ENCODE measurements around the gene DUSP28. TPM values are rescaled to one million over a fixed set of nuclear protein-coding genes. Genes with fewer than 3 reads are reported as not detected.

Gene DUSP28
- total and polyA plus RNA-seq, 2 of the 8 experiments (the other 6 are each of a cell fraction or from before 2014, with no cell fraction given) = 2.1 to 2.3 TPM

- ChIA-PET POLR2A (ENCODE audit: partially characterized antibody) (interaction anchor here (0.8 kb wide), 1 partner anchor 32 kb away, joined by 3 read pairs; no protein-coding TSS in a partner anchor), CTCF (ENCODE audit: partially characterized antibody) (interaction anchor here (1.1 kb wide), 2 partner anchors 8 to 11 kb away, joined by 3 read pairs; no protein-coding TSS in a partner anchor)
- H4K5ac ChIP-seq (ENCODE audit: insufficient read length, low read depth, low read length) = no peak overlapping the region
- no peak overlapping the region for H3K27ac ChIP-seq (ENCODE audit: low read depth, low read length)
- no peak overlapping the region for H3K4me2 ChIP-seq (ENCODE audit: insufficient read depth in 1 of 2, low read depth in 2 of 2, low read length in 2 of 2)
- H4K8ac ChIP-seq (ENCODE audit: extremely low read depth, insufficient read depth, low read length) = no peak overlapping the region
- H3K4ac ChIP-seq (replicated peaks; ENCODE audit: insufficient read length, low read depth, low read length) = no peak overlapping the region
- H3K27me3 ChIP-seq (replicated peaks in 1 of 4; ENCODE audit: control insufficient read depth in 3 of 4, extremely low read depth in 1 of 4, insufficient read depth in 3 of 4, low read length in 3 of 4) = 0 out of 7 replicates have a peak, but pooled peaks cover 0 to 2% (median 0%) of the 10 kb centered on the region in 4 experiments
- no peak overlapping the region for H3K14ac ChIP-seq (ENCODE audit: insufficient read length)
- H3K18ac ChIP-seq (ENCODE audit: extremely low read depth, low read length) = no peak overlapping the region
- H3K79me2 ChIP-seq (ENCODE audit: control insufficient read depth in 1 of 2, insufficient read depth in 2 of 2, low read length in 2 of 2) = no peaks in the 10 kb centered on the region
- DNase-seq (ENCODE audit: low read depth in 1 of 2, low spot score in 2 of 2) (no peak), FAIRE-seq (no peak)
- no peak overlapping the region for H2BK15ac ChIP-seq (ENCODE audit: low read length)
- H3K23ac ChIP-seq (ENCODE audit: insufficient read length) = no peak overlapping the region
- H2BK20ac ChIP-seq (ENCODE audit: low read length) = no peak overlapping the region
- no peak overlapping the region for H2BK12ac ChIP-seq (ENCODE audit: low read depth, low read length)
- no peaks in the 10 kb centered on the region for H3K79me1 ChIP-seq (ENCODE audit: low read depth, low read length)
- H4K91ac ChIP-seq (replicated peaks; ENCODE audit: insufficient read length, low read length) = no peak overlapping the region
- no peak overlapping the region for H2AK5ac ChIP-seq (ENCODE audit: low read depth, low read length)
- H4K20me1 ChIP-seq (replicated peaks in 1 of 2; ENCODE audit: control insufficient read depth in 1 of 2, insufficient read depth in 2 of 2, low read length in 2 of 2) = peaks cover 0 to 5% of the 10 kb centered on the region in 2 experiments
- no peaks in the 10 kb centered on the region for H3K4me1 ChIP-seq (replicated peaks in 1 of 4; ENCODE audit: control insufficient read depth in 3 of 4, insufficient read depth in 4 of 4, low read length in 3 of 4)
- no peak overlapping the region for H3K56ac ChIP-seq (replicated peaks; ENCODE audit: insufficient read length, low read depth, low read length)
- no peak overlapping the region for H2BK5ac ChIP-seq (ENCODE audit: low read depth, low read length)
- H3K36me3 ChIP-seq (ENCODE audit: control insufficient read depth in 2 of 4, insufficient read depth in 4 of 4, low read length in 3 of 4) = peaks cover 0 to 8% (median 5%) of the 10 kb centered on the region in 4 experiments; a peak in 4 of 8 replicates
- no peak overlapping the region for H2AFZ ChIP-seq (ENCODE audit: low read length)
- no peaks in the 10 kb centered on the region for H3K23me2 ChIP-seq (ENCODE audit: low read depth, low read length)
- H3K9me3 ChIP-seq (ENCODE audit: insufficient read depth in 2 of 2, low read depth in 1 of 2, low read length in 1 of 2) = no peaks in the 10 kb centered on the region
- H2BK120ac ChIP-seq (replicated peaks; ENCODE audit: low read depth, low read length) = no peak overlapping the region
- WGBS, 2 experiments (ENCODE audit: extremely low coverage in 1 of 2, insufficient coverage in 1 of 2, insufficient read length in 1 of 2, insufficient replicate concordance in 2 of 2, low coverage in 1 of 2, low lambda C conversion rate in 2 of 2, missing lambda C conversion rate in 1 of 2) = 85% methylated on average over 20 of the region's 20 CpGs; no CpG with 5 or more reads in 1 of the 2 experiments
- no peak overlapping the region; a peak in 1 of 7 replicates for H3K9ac ChIP-seq (replicated peaks in 1 of 4; ENCODE audit: extremely low read depth in 1 of 4, low read depth in 3 of 4, low read length in 3 of 4)
- H3K4me3 ChIP-seq (ENCODE audit: extremely low read depth in 1 of 4, insufficient read depth in 2 of 4, low read depth in 3 of 4, low read length in 4 of 4) = no peak overlapping the region
- TF ChIP-seq JUND (IDR thresholded peaks at IDR 0.05; ENCODE audit: low read length) (no peak), TEAD4 (IDR thresholded peaks at IDR 0.05; ENCODE audit: low read depth, low read length) (no peak), TBP (IDR thresholded peaks at IDR 0.05; ENCODE audit: low read depth, low read length) (no peak), RXRA (IDR thresholded peaks at IDR 0.05; ENCODE audit: insufficient read depth, low read depth, low read length) (no peak), CTCF (IDR thresholded peaks at IDR 0.05; ENCODE audit: control extremely low read depth in 1 of 3, insufficient read depth in 1 of 3, low read depth in 1 of 3, low read length in 3 of 3) (no peak), SRF (IDR thresholded peaks at IDR 0.05; ENCODE audit: low read depth, low read length) (no peak), GABPA (IDR thresholded peaks at IDR 0.05; ENCODE audit: borderline replicate concordance, insufficient read depth, low read length) (no peak), ATF3 (IDR thresholded peaks at IDR 0.05; ENCODE audit: insufficient read depth, low read depth, low read length) (no peak), PHF8 (conservative IDR thresholded peaks at IDR 0.05; ENCODE audit: low read depth, low read length) (no peak)
Measured at GRCh38 chr2:240601061-240601830, 41.1 kb downstream of the DUSP28 start.

Measured in H1 (cell line).